H9 (cell line): ENCODE results near the gene PCSK6. TPM values are rescaled to one million over a fixed set of nuclear protein-coding genes. Genes with fewer than 3 reads are reported as not detected.

ENCODE experiments used
- DNase-seq: peaks from one replicate; pipeline ENCODE4 v3.0.0-alpha.2; 2017
- H2AFZ ChIP-seq: one replicate; pipeline ENCODE4 v1.6.1; 2013; ENCODE audit warnings: mild to moderate bottlenecking, low read length, control low read depth, moderate library complexity
- H2AK5ac ChIP-seq: 2 replicates; pipeline ENCODE4 v1.6.1; 2013; ENCODE audit warnings: low read length, control low read depth, mixed read lengths; ENCODE audit not compliant: insufficient read length
- H2BK120ac ChIP-seq: one replicate; pipeline ENCODE4 v1.6.1; 2013; ENCODE audit warnings: low read depth, mild to moderate bottlenecking, low read length, control low read depth, inconsistent platforms; ENCODE audit not compliant: poor library complexity, severe bottlenecking
- H2BK12ac ChIP-seq: 2 replicates; pipeline ENCODE4 v1.6.1; 2013; ENCODE audit warnings: low read length, control low read depth, mixed read lengths, low read depth; ENCODE audit not compliant: insufficient read length
- H2BK15ac ChIP-seq: 2 replicates; pipeline ENCODE4 v1.6.1; 2013; ENCODE audit warnings: low read depth, low read length, control low read depth
- H2BK20ac ChIP-seq: one replicate; pipeline ENCODE4 v1.6.1; 2013; ENCODE audit warnings: low read depth, mild to moderate bottlenecking, low read length, control low read depth, inconsistent platforms; ENCODE audit not compliant: poor library complexity, severe bottlenecking
- H2BK5ac ChIP-seq: 2 replicates; pipeline ENCODE4 v1.6.1; 2013; ENCODE audit warnings: low read length, control low read depth, mixed read lengths; ENCODE audit not compliant: insufficient read length
- H3K14ac ChIP-seq: 2 replicates; pipeline ENCODE4 v1.6.1; 2013; ENCODE audit warnings: low read length, control low read depth; ENCODE audit not compliant: insufficient read depth
- H3K18ac ChIP-seq: 2 replicates; pipeline ENCODE4 v1.6.1; 2013; ENCODE audit warnings: low read depth, mild to moderate bottlenecking, mixed read lengths, low read length, control low read depth; ENCODE audit not compliant: insufficient read length
- H3K23ac ChIP-seq: 2 replicates; pipeline ENCODE4 v1.6.1; 2013; ENCODE audit warnings: low read length, control low read depth, mixed read lengths, low read depth; ENCODE audit not compliant: insufficient read length
- H3K23me2 ChIP-seq: 2 replicates; pipeline ENCODE4 v1.6.1; 2013; ENCODE audit warnings: low read depth, mild to moderate bottlenecking, mixed read lengths, low read length, control low read depth; ENCODE audit not compliant: insufficient read length, poor library complexity, severe bottlenecking
- H3K27ac ChIP-seq: 2 replicates; pipeline ENCODE4 v1.5.1; 2013; ENCODE audit warnings: low read length, control low read depth, mixed read lengths, low read depth; ENCODE audit not compliant: insufficient read length
- H3K27me3 ChIP-seq: 2 replicates; pipeline ENCODE4 v1.6.1; 2013; ENCODE audit warnings: low read length, control low read depth, inconsistent platforms; ENCODE audit not compliant: insufficient read depth
- H3K4ac ChIP-seq: 2 replicates; pipeline ENCODE4 v1.6.1; 2013; ENCODE audit warnings: low read depth, mild to moderate bottlenecking, control low read depth, inconsistent platforms, low read length, moderate library complexity
- H3K4me1 ChIP-seq: 2 replicates; pipeline ENCODE4 v1.6.1; 2013; ENCODE audit warnings: low read length, control low read depth, inconsistent platforms; ENCODE audit not compliant: insufficient read depth
- H3K4me2 ChIP-seq: 2 replicates; pipeline ENCODE4 v1.6.1; 2013; ENCODE audit warnings: low read length, control low read depth, mixed read lengths; ENCODE audit not compliant: insufficient read length, insufficient read depth
- H3K56ac ChIP-seq: 2 replicates; pipeline ENCODE4 v1.6.1; 2013; ENCODE audit warnings: low read depth, mild to moderate bottlenecking, mixed read lengths, low read length, control low read depth; ENCODE audit not compliant: insufficient read length
- H3K79me1 ChIP-seq: 2 replicates; pipeline ENCODE4 v1.6.1; 2013; ENCODE audit warnings: low read depth, mild to moderate bottlenecking, moderate library complexity, low read length, control low read depth, inconsistent platforms; ENCODE audit not compliant: insufficient read depth, poor library complexity, severe bottlenecking
- H3K79me2 ChIP-seq: 2 replicates; pipeline ENCODE4 v1.6.1; 2013; ENCODE audit warnings: low read length, control low read depth, inconsistent platforms; ENCODE audit not compliant: insufficient read depth
- H3K9ac ChIP-seq: 2 replicates; pipeline ENCODE4 v1.6.1; 2013; ENCODE audit warnings: low read length, control low read depth, mixed read lengths; ENCODE audit not compliant: insufficient read length; ENCODE audit errors: extremely low read depth
- H3K9me3 ChIP-seq: one replicate; pipeline ENCODE4 v1.6.1; 2013; ENCODE audit warnings: low read depth, low read length, inconsistent platforms; ENCODE audit not compliant: control insufficient read depth
- H3T11ph ChIP-seq: one replicate; pipeline ENCODE4 v1.6.1; 2013; ENCODE audit warnings: mild to moderate bottlenecking, low read length, control low read depth, inconsistent platforms
- H4K20me1 ChIP-seq: one replicate; pipeline ENCODE4 v1.6.1; 2013; ENCODE audit not compliant: control insufficient read depth, insufficient read length, insufficient read depth
- H4K5ac ChIP-seq: 2 replicates; pipeline ENCODE4 v1.6.1; 2013; ENCODE audit warnings: low read depth, mild to moderate bottlenecking, mixed read lengths, low read length, control low read depth; ENCODE audit not compliant: insufficient read length
- H4K8ac ChIP-seq: replicated peaks from 2 replicates; pipeline ENCODE4 v1.6.1; 2013; ENCODE audit warnings: low read length, control low read depth, mixed read lengths, low read depth; ENCODE audit not compliant: insufficient read length
- H4K91ac ChIP-seq: 2 replicates; pipeline ENCODE4 v1.6.1; 2013; ENCODE audit warnings: low read depth, mild to moderate bottlenecking, moderate library complexity, mixed read lengths, low read length, control low read depth; ENCODE audit not compliant: insufficient read length
- H3K27ac Mint-ChIP-seq, 3 experiments: 2 replicates in 2 of 3; 3 replicates in 1 of 3; pipeline ENCODE4 v1.8.0; 2020 to 2021; ENCODE audit warnings: mixed read lengths in 3 of 3, mild to moderate bottlenecking in 1 of 3, moderate library complexity in 1 of 3
- H3K27me3 Mint-ChIP-seq: 2 replicates; pipeline ENCODE4 v1.8.0; 2021; ENCODE audit warnings: low read depth, mild to moderate bottlenecking, moderate library complexity, mixed read lengths
- H3K36me3 Mint-ChIP-seq, 3 experiments: 2 replicates in 2 of 3; 3 replicates in 1 of 3; pipeline ENCODE4 v1.8.0; 2020 to 2021; ENCODE audit warnings: low read depth in 3 of 3, mixed read lengths in 3 of 3; ENCODE audit not compliant: insufficient read depth in 1 of 3
- H3K4me1 Mint-ChIP-seq, 2 experiments: 2 replicates each; pipeline ENCODE4 v1.8.0; 2020; ENCODE audit warnings: mixed read lengths in 2 of 2
- H3K4me3 Mint-ChIP-seq, 2 experiments: 2 replicates in 1 of 2; 3 replicates in 1 of 2; pipeline ENCODE4 v1.8.0; 2020 to 2021; ENCODE audit warnings: mild to moderate bottlenecking in 2 of 2, mixed read lengths in 2 of 2, moderate library complexity in 1 of 2
- H3K9me3 Mint-ChIP-seq, 2 experiments: 2 replicates in 1 of 2; 3 replicates in 1 of 2; pipeline ENCODE4 v1.8.0; 2020; ENCODE audit warnings: mild to moderate bottlenecking in 2 of 2, mixed read lengths in 2 of 2, moderate library complexity in 1 of 2
- CTCF ChIP-seq: fragments of 200-600 bp; sonication (generic); conservative IDR thresholded peaks from 3 replicates; pipeline ENCODE4 v1.8.0; 2021; ENCODE audit warnings: antibody characterized with exemption, mild to moderate bottlenecking
- WGBS: extraction: QIAGEN DNeasy Blood & Tissue Kit; methylation state at CpG from one replicate; pipeline ENCODE4 v1.1.7; 2013; ENCODE audit warnings: missing lambda C conversion rate, low lambda C conversion rate, mixed read lengths; ENCODE audit not compliant: insufficient read length; ENCODE audit errors: extremely low coverage; 5-methylcytosine and 5-hydroxymethylcytosine counted together
- total RNA-seq: library from RNA; stranded (reverse); gene quantifications from 2 replicates; pipeline ENCODE4 v1.2.1, GENCODE V29; 2021

PCSK6 gene
- total RNA-seq, 1 experiment from 2014 or later = 4.0 TPM

- Histone ChIP-seq H2AFZ (no peak overlapping the region), H3K23ac (no peak overlapping the region), H2BK20ac (no peak overlapping the region), H3K56ac (no peak overlapping the region), H4K5ac (no peak overlapping the region), H2BK15ac (no peak overlapping the region), H3K23me2 (no peaks in the 10 kb centered on the region), H3K9me3 (no peaks in the 10 kb centered on the region), H2AK5ac (no peak overlapping the region), H3K14ac (no peak overlapping the region), H3K18ac (no peak overlapping the region), H2BK5ac (no peak overlapping the region), H4K91ac (no peak overlapping the region), H3K9ac (no peak overlapping the region), H3K79me2 (no peaks in the 10 kb centered on the region), H2BK120ac (no peak overlapping the region), H4K8ac (no peak overlapping the region), H3K27me3 (no peaks in the 10 kb centered on the region), H3K27ac (no peak overlapping the region), H2BK12ac (no peak overlapping the region), H3K4me2 (no peak overlapping the region), H3K4ac (no peak overlapping the region), H3K79me1 (no peaks in the 10 kb centered on the region), H3K4me1 (no peaks in the 10 kb centered on the region), H3T11ph (no peak overlapping the region), H4K20me1 (no peaks in the 10 kb centered on the region)
- Mint-ChIP-seq H3K9me3 (no peaks in the 10 kb centered on the region; a peak in 1 of 5 replicates), H3K27me3 (peaks cover 15% of the 10 kb centered on the region), H3K27ac (no peak overlapping the region), H3K4me1 (peaks cover 19 to 32% of the 10 kb centered on the region in 2 experiments), H3K4me3 (no peak overlapping the region), H3K36me3 (peaks cover 0 to 3% (median 0%) of the 10 kb centered on the region in 3 experiments; a peak in 2 of 7 replicates)
- WGBS = no CpG with 5 or more reads among the region's 8 CpGs
- no peak for DNase-seq
- TF ChIP-seq CTCF = no peak
Observed at GRCh38 chr15:101401286-101401685, 88.2 kb downstream of the PCSK6 start.
